Activated CD8-positive, alpha-beta memory T cell treated with anti-CD3 and anti-CD28 coated beads, Interleukin-2, amount 10 ng/mL, durations not matched to agents 7 days and 5 days (primary cell): Measurements from ENCODE around the gene PDIA3. TPM values are rescaled to one million over a fixed set of nuclear protein-coding genes. Genes with fewer than 3 reads are reported as not detected.
A peak's percentile ranks its signal among the peaks of the same experiment; 100 is the strongest.

ENCODE experiments used
- ATAC-seq: fragments of 150-1000 bp; cut with Tn5 transposase; one replicate; pipeline ENCODE4 v1.10.0; 2021; ENCODE audit warnings: moderate library complexity
- CTCF ChIA-PET: fragments of 350-600 bp; sonication (Branson Sonifier 250); formaldehyde crosslinking; loops from one replicate; lab custom pipeline; 2021; ENCODE audit warnings: antibody characterized with exemption; lab: Charles Lee
- DNase-seq: peaks from one replicate; pipeline ENCODE4 v3.0.0-alpha.2; 2020
- H3K27ac Mint-ChIP-seq: one replicate; pipeline ENCODE4 v1.8.0; 2021; ENCODE audit warnings: mild to moderate bottlenecking, mixed read lengths
- H3K27me3 Mint-ChIP-seq: one replicate; pipeline ENCODE4 v1.8.0; 2021; ENCODE audit warnings: mixed read lengths
- H3K36me3 Mint-ChIP-seq: one replicate; pipeline ENCODE4 v1.8.0; 2021; ENCODE audit warnings: mild to moderate bottlenecking, mixed read lengths
- H3K4me1 Mint-ChIP-seq: one replicate; pipeline ENCODE4 v1.8.0; 2021; ENCODE audit warnings: mixed read lengths
- H3K4me3 Mint-ChIP-seq: one replicate; pipeline ENCODE4 v1.8.0; 2021; ENCODE audit warnings: mild to moderate bottlenecking, moderate library complexity, mixed read lengths
- H3K9me3 Mint-ChIP-seq: one replicate; pipeline ENCODE4 v1.8.0; 2022; ENCODE audit warnings: low read depth, mixed read lengths
- total RNA-seq, 2 experiments: library from RNA; stranded (reverse); gene quantifications; one replicate each; pipeline ENCODE4 v1.2.3, GENCODE V29; 2021

Gene PDIA3
- total RNA-seq, 2 experiments from 2014 or later: 247 to 293 TPM

DNA sequence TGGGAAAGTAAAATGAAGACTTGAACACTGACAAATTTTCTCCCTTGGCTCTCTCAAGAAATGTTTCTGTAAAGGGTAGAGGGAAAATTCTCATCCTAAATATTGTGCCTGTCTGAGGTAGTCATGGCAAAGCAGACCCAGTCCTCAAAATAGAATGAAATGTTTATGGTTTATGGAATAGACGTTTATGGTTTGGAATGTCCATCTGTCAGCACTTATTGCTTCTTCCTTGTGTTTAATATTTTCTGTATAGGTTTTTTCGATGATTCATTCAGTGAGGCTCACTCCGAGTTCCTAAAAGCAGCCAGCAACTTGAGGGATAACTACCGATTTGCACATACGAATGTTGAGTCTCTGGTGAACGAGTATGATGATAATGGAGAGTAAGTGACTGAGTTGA, 16.6 kb downstream of the PDIA3 start:
- Mint-ChIP-seq H3K4me1 (no peaks in the 10 kb centered on the region), H3K9me3 (no peaks in the 10 kb centered on the region), H3K4me3 (no peak overlapping the region), H3K27me3 (no peaks in the 10 kb centered on the region), H3K36me3 (peaks cover 54% of the 10 kb centered on the region), H3K27ac (no peak overlapping the region)
- no peak for ATAC-seq
- CTCF ChIA-PET: no interaction called here
- no peak for DNase-seq

DNA sequence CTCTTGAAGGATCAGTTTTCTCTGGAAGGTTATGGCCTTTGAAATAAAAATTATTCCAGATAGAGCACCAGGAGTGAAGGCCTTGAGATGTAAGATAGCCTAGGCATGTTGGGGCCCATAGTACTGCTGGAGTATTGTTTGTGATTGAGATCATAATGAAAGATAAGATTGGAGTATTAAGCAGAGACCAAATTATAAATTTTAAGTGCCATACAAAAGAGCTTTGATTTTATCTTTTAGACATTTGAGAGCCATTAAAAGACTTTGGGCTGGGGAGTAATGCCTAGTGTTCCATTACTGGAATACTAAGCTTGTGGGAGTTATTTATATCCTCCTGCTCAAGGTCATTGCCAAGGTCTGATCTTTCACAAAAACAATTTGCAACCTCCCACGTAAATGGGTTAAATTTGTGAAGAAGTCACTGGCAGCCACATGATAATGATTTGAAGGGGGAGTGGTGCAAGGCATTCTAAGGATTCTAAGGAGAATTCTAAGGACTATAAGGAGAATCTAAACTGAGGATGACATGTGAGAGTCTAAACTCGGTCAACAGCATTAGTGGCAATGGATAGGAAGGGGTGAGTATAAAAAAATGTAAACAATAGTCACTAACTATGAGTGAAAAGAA, 17.7 kb downstream of the PDIA3 start:
- Mint-ChIP-seq H3K27me3 (no peaks in the 10 kb centered on the region), H3K4me1 (no peaks in the 10 kb centered on the region), H3K27ac (no peak overlapping the region), H3K9me3 (no peaks in the 10 kb centered on the region), H3K36me3 (peaks cover 60% of the 10 kb centered on the region), H3K4me3 (no peak overlapping the region)
- CTCF ChIA-PET: interaction anchor here (2.3 kb wide), 1 partner anchor 13 kb away, joined by 8 read pairs; no protein-coding TSS in a partner anchor
- DNase-seq: no peak
- ATAC-seq: no peak

GRCh38 chr15:43769584-43770228, 23.5 kb downstream of the PDIA3 start:
- Mint-ChIP-seq H3K27ac (no peak overlapping the region), H3K9me3 (no peaks in the 10 kb centered on the region)
- CTCF ChIA-PET: interaction anchor here (0.9 to 2.6 kb wide), 11 partner anchors 7 to 329 kb away, joined by 3 to 9 read pairs (median 4); partner anchors contain the start of genes ELL3, HYPK and SERINC4

DNA sequence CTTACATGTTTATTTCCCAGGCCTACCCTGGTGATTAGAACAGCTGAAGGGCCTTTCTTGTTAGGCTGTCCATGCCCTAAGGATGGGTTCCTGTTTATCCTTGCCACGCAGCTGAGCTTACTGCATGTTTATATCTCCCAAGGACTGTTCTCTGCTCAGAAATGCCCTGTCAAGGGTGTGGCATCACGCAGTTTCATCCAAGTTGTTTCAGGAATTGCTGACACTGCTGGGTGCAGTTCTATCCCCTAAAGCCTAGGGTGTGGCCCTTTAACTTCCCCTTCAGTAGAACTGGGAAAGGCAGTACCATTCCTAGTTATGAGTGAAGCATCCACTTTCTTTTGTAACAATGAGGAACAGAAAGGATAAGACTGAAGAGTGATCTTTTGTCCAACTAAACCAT, 25.6 kb downstream of the PDIA3 start:
- H3K4me3 Mint-ChIP-seq: no peak overlapping the region
- no peaks in the 10 kb centered on the region for H3K9me3 Mint-ChIP-seq
- ATAC-seq (no peak), DNase-seq (no peak)
- CTCF ChIA-PET: interaction anchor here (0.9 kb wide), 1 partner anchor 16 kb away, joined by 3 read pairs; no protein-coding TSS in a partner anchor
- peaks cover 5% of the 10 kb centered on the region for H3K4me1 Mint-ChIP-seq
- no peaks in the 10 kb centered on the region for H3K27me3 Mint-ChIP-seq
- no peak overlapping the region for H3K27ac Mint-ChIP-seq
- H3K36me3 Mint-ChIP-seq: peaks cover 45% of the 10 kb centered on the region

More at GRCh38 chr15:43769584-43770228, 23.5 kb downstream of the PDIA3 start:
- no peak overlapping the region for H3K4me3 Mint-ChIP-seq
- peak; percentile 78 for ATAC-seq
- no peaks in the 10 kb centered on the region for H3K27me3 Mint-ChIP-seq
- H3K36me3 Mint-ChIP-seq: peaks cover 61% of the 10 kb centered on the region
- DNase-seq: peak; percentile 69
- no peaks in the 10 kb centered on the region for H3K4me1 Mint-ChIP-seq

DNA sequence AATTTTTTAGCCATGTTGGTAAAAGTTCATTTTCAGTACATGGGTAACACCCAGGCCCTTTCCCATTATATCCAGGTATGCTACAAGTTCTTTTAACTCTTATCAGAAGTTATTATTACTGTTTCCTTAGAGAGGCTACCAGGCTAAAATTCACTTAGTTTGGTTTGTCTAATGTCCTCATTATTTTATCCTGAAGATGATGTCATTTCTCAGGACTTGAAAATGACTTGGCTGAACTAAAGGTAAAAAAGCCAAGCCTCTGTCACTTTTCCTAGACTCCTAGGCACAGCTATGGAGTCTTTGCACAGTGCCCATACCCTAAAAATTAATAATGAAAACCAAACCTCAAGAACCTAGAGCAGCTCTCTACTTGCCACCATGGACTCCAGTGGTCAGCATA, 26.4 kb downstream of the PDIA3 start:
- ATAC-seq: no peak
- H3K27ac Mint-ChIP-seq: no peak overlapping the region
- no peaks in the 10 kb centered on the region for H3K9me3 Mint-ChIP-seq
- no peaks in the 10 kb centered on the region for H3K27me3 Mint-ChIP-seq
- no peak overlapping the region for H3K4me3 Mint-ChIP-seq
- peaks cover 45% of the 10 kb centered on the region for H3K36me3 Mint-ChIP-seq
- CTCF ChIA-PET: no interaction called here
- no peak for DNase-seq
- peaks cover 9% of the 10 kb centered on the region for H3K4me1 Mint-ChIP-seq

DNA sequence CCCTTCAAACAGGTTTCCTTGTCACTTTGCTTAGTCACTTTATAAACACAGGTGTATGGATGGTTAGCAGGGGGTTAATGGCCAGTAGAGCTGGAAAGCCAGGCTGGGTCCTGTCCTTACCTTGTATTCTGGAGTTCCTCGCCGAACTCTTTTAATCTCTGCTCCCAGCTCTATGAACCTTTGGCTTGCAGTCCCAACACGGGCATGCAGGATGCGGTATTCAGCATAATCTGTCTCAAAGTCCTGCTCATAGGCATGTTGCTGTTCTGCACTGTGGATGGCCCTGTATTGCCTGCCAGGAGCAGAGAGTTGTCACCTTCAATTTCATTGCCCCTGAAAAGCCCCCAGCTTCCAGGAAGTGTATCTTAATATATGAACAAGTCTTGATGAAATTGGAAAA, 27.8 kb downstream of the PDIA3 start:
- CTCF ChIA-PET: no interaction called here
- Mint-ChIP-seq H3K36me3 (peaks cover 34% of the 10 kb centered on the region), H3K4me1 (peaks cover 17% of the 10 kb centered on the region), H3K9me3 (no peaks in the 10 kb centered on the region), H3K27ac (no peak overlapping the region), H3K27me3 (peaks cover 7% of the 10 kb centered on the region), H3K4me3 (no peak overlapping the region)
- no peak for DNase-seq
- ATAC-seq: no peak

DNA sequence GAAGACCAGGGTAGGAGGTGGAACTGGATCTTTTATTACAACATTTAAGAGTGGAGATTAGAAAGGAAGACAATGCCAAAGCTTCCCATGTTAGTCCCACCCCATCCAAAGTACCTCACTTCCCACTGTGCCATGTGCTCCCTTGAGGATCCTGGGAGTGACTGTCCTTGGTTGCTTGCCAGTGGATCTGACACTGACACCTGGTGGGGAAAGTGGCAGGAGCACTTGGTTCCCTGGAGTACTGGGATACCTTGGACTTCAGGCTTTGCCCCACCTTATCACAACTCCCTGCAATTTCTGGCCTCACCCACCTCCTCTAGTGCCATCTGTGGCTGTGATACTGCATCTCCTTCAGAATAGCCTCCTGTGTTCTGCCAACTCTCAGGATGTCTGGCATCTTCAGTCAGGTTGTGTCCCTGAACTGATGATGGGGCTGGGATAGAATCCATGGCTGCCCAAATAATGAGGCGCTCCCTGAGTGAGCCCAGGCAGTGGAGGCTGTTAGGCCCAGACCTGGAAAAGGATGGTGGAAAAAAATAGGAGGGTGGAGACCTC, 29.2 kb downstream of the PDIA3 start:
- H3K4me3 Mint-ChIP-seq: no peak overlapping the region
- peaks cover 11% of the 10 kb centered on the region for H3K27me3 Mint-ChIP-seq
- CTCF ChIA-PET: interaction anchor here (2.3 to 3.8 kb wide), 2 partner anchors 10 to 15 kb away, joined by 10 to 39 read pairs; partner anchors contain the start of gene SERF2
- ATAC-seq (no peak), DNase-seq (no peak)
- no peaks in the 10 kb centered on the region for H3K9me3 Mint-ChIP-seq
- peaks cover 19% of the 10 kb centered on the region for H3K4me1 Mint-ChIP-seq
- H3K36me3 Mint-ChIP-seq: peaks cover 21% of the 10 kb centered on the region
- H3K27ac Mint-ChIP-seq: no peak overlapping the region

DNA sequence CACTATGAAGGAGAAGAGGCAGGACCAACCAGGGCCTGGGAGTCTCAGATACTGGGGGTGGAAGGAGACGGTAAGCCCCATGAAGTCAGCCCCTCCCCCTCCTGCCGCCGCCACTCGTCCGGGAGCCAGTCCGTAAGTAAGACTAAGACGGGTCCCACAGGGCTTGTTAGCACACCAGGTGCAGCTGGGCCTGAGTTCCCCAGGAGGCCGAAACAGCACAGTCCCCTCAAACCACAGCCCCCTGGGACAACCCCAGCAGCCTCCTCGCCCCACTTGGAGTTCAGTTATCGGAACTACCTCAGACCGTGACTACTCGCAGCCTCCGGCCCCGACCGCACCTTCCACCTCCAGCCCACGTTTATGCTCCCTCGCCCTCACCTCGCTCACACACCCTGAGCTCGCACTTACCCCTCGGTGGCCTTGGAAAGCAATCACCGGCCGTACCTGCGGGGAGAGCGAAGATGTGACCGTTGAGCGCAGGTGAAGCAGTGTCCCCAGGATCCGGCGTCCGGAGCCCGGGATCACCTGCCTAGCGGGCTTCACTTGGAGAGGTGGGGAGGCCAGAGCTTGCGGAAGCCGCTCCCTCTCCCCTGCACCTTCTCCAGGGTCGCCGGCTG, 30.0 kb downstream of the PDIA3 start:
- no peaks in the 10 kb centered on the region for H3K9me3 Mint-ChIP-seq
- peak; percentile 46 for DNase-seq
- CTCF ChIA-PET: interaction anchor here (0.9 to 3.8 kb wide), 12 partner anchors 7 to 400 kb away, joined by 3 to 39 read pairs (median 6); partner anchors contain the start of genes HYPK, SERF2 and SERINC4
- H3K4me1 Mint-ChIP-seq: peaks cover 19% of the 10 kb centered on the region
- peaks cover 15% of the 10 kb centered on the region for H3K36me3 Mint-ChIP-seq
- peak overlapping the region; percentile 11 for H3K27ac Mint-ChIP-seq
- H3K4me3 Mint-ChIP-seq: peak overlapping the region; percentile 81
- H3K27me3 Mint-ChIP-seq: peaks cover 18% of the 10 kb centered on the region
- ATAC-seq: peak; percentile 9

DNA sequence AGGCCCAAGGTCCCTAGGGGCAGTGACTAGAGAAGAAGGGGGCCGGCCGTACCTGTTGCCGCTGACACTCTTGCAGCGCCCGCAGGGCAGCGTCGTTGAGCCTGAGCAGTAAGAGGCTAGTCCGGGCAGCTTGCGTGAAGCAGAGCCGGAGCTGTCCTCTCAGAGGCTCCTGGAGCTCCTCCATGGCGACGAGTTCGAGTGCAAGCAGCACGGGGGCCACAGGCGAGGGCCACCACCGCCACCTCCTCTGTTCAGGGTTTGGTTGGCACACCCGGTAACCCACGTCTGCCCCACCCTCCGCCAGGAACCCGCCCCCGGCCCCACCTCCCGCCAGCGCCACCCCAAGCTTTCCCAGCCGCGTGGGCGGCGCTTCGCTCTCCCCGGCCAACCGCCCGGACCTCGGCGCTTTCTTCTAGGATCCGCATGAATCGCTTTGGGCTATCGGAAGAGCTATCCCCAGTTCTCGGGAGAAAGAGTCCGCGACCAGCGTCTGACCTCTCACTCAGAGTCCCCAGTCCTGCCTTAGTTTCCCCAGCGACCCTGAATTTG, 30.6 kb downstream of the PDIA3 start, which contains the start of gene ELL3:
Gene ELL3, minus strand, starts transcription at position 249 of the 549 bp plus-strand sequence. Its CDS starts 65 bp downstream, at position 184.
- DNase-seq (peak; percentile 76), ATAC-seq (peak; percentile 78)
- Mint-ChIP-seq H3K36me3 (peaks cover 11% of the 10 kb centered on the region), H3K9me3 (no peaks in the 10 kb centered on the region), H3K27ac (peak within 1 kb of the TSS; percentile 80), H3K4me1 (peaks cover 19% of the 10 kb centered on the region), H3K27me3 (peaks cover 18% of the 10 kb centered on the region), H3K4me3 (peak within 1 kb of the TSS; percentile 81)
- CTCF ChIA-PET: interaction anchor here (0.9 to 3.8 kb wide), 14 partner anchors 8 to 405 kb away, joined by 3 to 39 read pairs (median 4); partner anchors contain the start of genes HYPK, SERF2 and SERINC4

- CTCF ChIA-PET: interaction anchor here (0.9 to 3.8 kb wide), 14 partner anchors 9 to 406 kb away, joined by 3 to 39 read pairs (median 4); partner anchors contain the start of genes HYPK, SERF2 and SERINC4
Measured at GRCh38 chr15:43777267-43777914, 31.2 kb downstream of the PDIA3 start.

DNA sequence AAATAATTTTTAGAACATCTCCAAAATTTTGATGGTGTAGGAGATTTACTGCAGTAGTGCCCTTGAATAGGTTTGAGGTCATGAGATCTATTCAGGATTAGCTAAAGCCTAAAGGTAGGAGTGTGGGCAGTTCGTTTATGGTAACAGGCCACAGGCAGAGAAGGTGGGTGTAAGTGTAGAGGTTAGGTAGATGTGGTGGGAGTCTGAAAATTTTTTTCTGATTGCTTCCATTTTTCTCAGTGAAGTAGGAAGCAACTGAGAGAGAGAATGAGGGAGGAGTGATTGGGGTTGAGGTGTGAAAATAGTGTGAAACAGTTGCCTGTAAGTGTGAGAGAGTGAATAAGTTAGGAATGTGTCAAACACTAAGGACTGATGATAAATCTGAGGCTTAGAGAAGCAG, 32.8 kb downstream of the PDIA3 start:
- ATAC-seq: no peak
- DNase-seq: no peak
- H3K27ac Mint-ChIP-seq: no peak overlapping the region
- H3K4me1 Mint-ChIP-seq: peaks cover 19% of the 10 kb centered on the region
- H3K36me3 Mint-ChIP-seq: peaks cover 1% of the 10 kb centered on the region
- CTCF ChIA-PET: no interaction called here
- no peak overlapping the region for H3K4me3 Mint-ChIP-seq
- no peaks in the 10 kb centered on the region for H3K9me3 Mint-ChIP-seq
- H3K27me3 Mint-ChIP-seq: peaks cover 25% of the 10 kb centered on the region

More at GRCh38 chr15:43777267-43777914, 31.2 kb downstream of the PDIA3 start:
- ATAC-seq (peak; percentile 77), DNase-seq (peak; percentile 84)
- peaks cover 23% of the 10 kb centered on the region for H3K27me3 Mint-ChIP-seq
- peaks cover 6% of the 10 kb centered on the region for H3K36me3 Mint-ChIP-seq
- peaks cover 19% of the 10 kb centered on the region for H3K4me1 Mint-ChIP-seq
- peak overlapping the region; percentile 81 for H3K4me3 Mint-ChIP-seq
- H3K9me3 Mint-ChIP-seq: no peaks in the 10 kb centered on the region
- H3K27ac Mint-ChIP-seq: peak overlapping the region; percentile 80

GRCh38 chr15:43789409-43789808, 43.2 kb downstream of the PDIA3 start:
- H3K4me3 Mint-ChIP-seq: no peak overlapping the region
- peaks cover 17% of the 10 kb centered on the region for H3K4me1 Mint-ChIP-seq
- CTCF ChIA-PET: interaction anchor here (0.7 to 6.1 kb wide), 3 partner anchors 9 to 21 kb away, joined by 3 to 39 read pairs (median 3); partner anchors contain the start of gene ELL3
- no peak for DNase-seq
- ATAC-seq: no peak
- H3K9me3 Mint-ChIP-seq: no peaks in the 10 kb centered on the region
- no peaks in the 10 kb centered on the region for H3K27me3 Mint-ChIP-seq
- H3K27ac Mint-ChIP-seq: no peak overlapping the region
- H3K36me3 Mint-ChIP-seq: peaks cover 12% of the 10 kb centered on the region
